A549 (cell line): ENCODE results near the gene RIOX2.

ENCODE experiments used
- CEBPB ChIP-seq, 2 experiments: fragments of >200 bp in 1 of 2; sonication (Bioruptor Twin) in 1 of 2; formaldehyde crosslinking in 1 of 2; IDR thresholded peaks; 2 replicates each; pipeline ENCODE4 v1.6.1; 2012 to 2016
- CTCF ChIP-seq: fragments of >200 bp; sonication (Bioruptor Twin); formaldehyde crosslinking; IDR thresholded peaks from 3 replicates; pipeline ENCODE4 v1.5.1; 2016
- EP300 ChIP-seq, 2 experiments: fragments of >200 bp; sonication (Bioruptor Twin); formaldehyde crosslinking; IDR thresholded peaks; 2 replicates in 1 of 2; 3 replicates in 1 of 2; pipeline ENCODE4 v1.6.1; 2016 to 2017
- JUN ChIP-seq, 2 experiments: fragments of >200 bp; sonication (Bioruptor Twin); formaldehyde crosslinking; IDR thresholded peaks; 2 replicates in 1 of 2; 3 replicates in 1 of 2; pipeline ENCODE4 v1.6.1; 2016 to 2017
- MYC ChIP-seq: IDR thresholded peaks from 2 replicates; pipeline ENCODE4 v1.6.1; 2012; ENCODE audit warnings: mild to moderate bottlenecking, inconsistent platforms, low read length, improper control_type of control experiment, borderline replicate concordance
- PHF8 ChIP-seq: fragments of 200-600 bp; sonication (generic); IDR thresholded peaks from 2 replicates; pipeline ENCODE4 v1.6.1; 2016; ENCODE audit warnings: low read depth, mild to moderate bottlenecking, antibody characterized with exemption, moderate library complexity, borderline replicate concordance
- POLR2A ChIP-seq: IDR thresholded peaks from 2 replicates; pipeline ENCODE4 v1.6.1; 2012; ENCODE audit warnings: mild to moderate bottlenecking, low read length
- POLR2AphosphoS2 ChIP-seq: conservative IDR thresholded peaks from 2 replicates; pipeline ENCODE4 v1.6.1; 2012; ENCODE audit warnings: low read length, improper control_type of control experiment, inconsistent platforms
- REST ChIP-seq: fragments of 200-600 bp; sonication (generic); IDR thresholded peaks from 2 replicates; pipeline ENCODE4 v1.6.1; 2016; ENCODE audit warnings: antibody characterized with exemption, mild to moderate bottlenecking, moderate library complexity
- RNF2 ChIP-seq: fragments of 200-600 bp; sonication (generic); IDR thresholded peaks from 2 replicates; pipeline ENCODE4 v1.6.1; 2016; ENCODE audit warnings: low read depth, mild to moderate bottlenecking, antibody characterized with exemption, moderate library complexity, borderline replicate concordance
- SMC3 ChIP-seq: fragments of >200 bp; sonication (Bioruptor Twin); formaldehyde crosslinking; IDR thresholded peaks from 3 replicates; pipeline ENCODE4 v1.6.1; 2018; ENCODE audit warnings: inconsistent platforms
- TP53 ChIP-seq: fragments of 250-450 bp; sonication (Bioruptor Pico); IDR thresholded peaks from 2 replicates; pipeline ENCODE4 v1.5.0; 2021; ENCODE audit warnings: mild to moderate bottlenecking, moderate library complexity
- USF2 ChIP-seq: fragments of 450-650 bp; IDR thresholded peaks from 2 replicates; pipeline ENCODE4 v1.6.1; 2014; ENCODE audit warnings: antibody characterized with exemption
- TF ChIP-seq, protein P1 (sequence below): fragments of 150-350 bp; IDR thresholded peaks from 2 replicates; pipeline ENCODE4 v1.6.1; 2014; ENCODE audit warnings: low read depth, mild to moderate bottlenecking, low read length

- TF ChIP-seq POLR2A (no peak), CTCF (no peak), MYC (no peak), SMC3 (no peak), RNF2 (no peak), USF2 (no peak), POLR2AphosphoS2 (no peak), PHF8 (no peak), JUN (IDR thresholded peaks at IDR 0.05) (no peak), TP53 (CRISPR knock-in tag) (no peak), CEBPB (IDR thresholded peaks at IDR 0.05) (no peak), REST (no peak), EP300 (IDR thresholded peaks at IDR 0.05) (no peak)
- TF ChIP-seq, protein P1, sequence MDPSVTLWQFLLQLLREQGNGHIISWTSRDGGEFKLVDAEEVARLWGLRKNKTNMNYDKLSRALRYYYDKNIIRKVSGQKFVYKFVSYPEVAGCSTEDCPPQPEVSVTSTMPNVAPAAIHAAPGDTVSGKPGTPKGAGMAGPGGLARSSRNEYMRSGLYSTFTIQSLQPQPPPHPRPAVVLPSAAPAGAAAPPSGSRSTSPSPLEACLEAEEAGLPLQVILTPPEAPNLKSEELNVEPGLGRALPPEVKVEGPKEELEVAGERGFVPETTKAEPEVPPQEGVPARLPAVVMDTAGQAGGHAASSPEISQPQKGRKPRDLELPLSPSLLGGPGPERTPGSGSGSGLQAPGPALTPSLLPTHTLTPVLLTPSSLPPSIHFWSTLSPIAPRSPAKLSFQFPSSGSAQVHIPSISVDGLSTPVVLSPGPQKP = no peak
These were observed 13.8 kb downstream of the RIOX2 start for GRCh38 chr3:97958396-97958795.
